ENCODE results near the gene TOMM20.
"Not testable (repeated sequence)": the region's sequence is repeated elsewhere in the genome, so short reads cannot be mapped to it uniquely, and the experiment has no call there.

The TOMM20 gene

DNA sequence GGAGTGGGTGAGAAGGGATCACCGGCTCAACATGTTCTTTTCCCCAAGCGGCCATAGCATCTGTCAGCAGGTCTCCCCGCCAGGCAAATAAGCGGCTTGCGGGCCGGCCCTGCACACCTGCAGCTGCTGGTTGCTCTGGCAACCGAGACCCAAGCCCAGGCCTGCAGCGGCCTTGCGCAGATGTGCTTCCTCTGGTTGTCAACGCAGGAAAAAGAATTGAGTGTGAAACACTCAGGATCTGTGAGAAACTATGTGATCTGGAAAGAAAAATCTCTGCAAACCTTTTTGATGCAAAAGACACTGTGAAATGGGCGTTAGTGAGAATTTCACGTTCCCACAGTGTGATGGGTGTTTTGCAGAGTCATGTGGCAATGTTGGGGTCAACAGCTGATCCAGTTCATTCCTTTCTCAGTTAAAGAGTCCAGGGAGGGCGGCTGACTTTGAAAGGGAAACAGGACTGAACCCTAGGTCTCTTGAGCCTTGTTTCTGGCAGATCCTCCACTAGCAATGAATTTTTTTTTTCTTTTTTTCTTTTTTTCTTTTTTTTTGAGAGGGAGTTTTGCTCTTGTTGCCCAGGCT is 28.4 kb downstream of the TOMM20 start:
- DNase-seq = no peak

DNA sequence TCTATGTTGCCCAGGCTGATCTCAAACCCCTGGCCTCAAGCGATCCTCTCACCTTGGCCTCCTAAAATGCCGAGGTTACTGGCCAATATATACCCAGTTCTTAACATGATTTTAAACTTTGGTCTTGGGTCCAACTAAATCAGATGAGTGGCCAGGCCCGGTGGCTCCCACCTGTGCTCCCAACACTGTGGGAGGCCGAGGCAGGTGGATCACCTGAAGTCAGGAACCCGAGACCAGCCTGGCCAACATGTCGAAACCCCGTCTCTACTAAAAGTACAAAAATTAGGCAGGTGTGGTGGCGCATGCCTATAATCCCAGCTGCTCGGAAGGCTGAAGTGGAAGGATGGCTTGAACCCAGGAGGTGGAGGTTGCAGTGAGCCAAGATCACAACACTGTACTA is 29.6 kb downstream of the TOMM20 start:
- no peak for DNase-seq

DNA sequence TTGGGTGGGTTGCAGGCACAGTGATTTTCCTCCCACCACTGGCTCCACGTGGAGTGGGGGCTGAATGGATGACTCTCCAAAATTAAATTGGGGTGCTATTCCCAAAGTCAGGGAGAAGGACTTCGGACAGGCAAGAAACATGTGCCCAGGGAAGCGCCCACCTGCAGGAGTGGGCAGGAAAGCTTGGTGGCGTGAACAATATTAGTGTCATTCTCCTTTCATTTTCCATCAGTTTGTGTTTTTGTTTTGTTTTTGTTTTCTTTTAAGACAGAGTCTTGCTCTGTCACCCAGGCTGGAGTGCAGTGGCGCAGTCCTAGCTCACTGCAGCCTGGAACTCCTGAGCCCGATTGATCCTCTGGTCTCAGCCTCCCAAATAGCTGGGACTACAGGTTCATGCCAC is 30.1 kb downstream of the TOMM20 start:
- DNase-seq = no peak

DNA sequence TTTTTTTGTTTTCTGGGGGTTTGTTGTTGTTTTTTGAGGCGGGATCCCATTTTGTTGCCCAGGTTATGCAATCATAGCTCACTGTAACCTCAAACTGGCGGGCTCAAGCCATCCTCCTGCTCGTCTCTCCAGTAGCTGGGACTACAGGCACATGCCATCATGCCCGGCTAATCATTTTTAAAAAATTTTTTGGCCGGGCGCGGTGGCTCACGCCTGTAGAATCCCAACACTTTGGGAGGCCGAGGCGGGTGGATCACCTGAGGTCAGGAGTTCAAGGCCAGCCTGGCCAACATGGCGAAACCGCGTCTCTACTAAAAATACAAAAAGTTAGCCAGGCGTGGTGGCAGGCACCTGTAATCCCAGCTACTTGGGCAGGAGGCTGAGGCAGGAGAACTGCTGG is 31.1 kb downstream of the TOMM20 start:
- DNase-seq = not testable (repeated sequence)

DNA sequence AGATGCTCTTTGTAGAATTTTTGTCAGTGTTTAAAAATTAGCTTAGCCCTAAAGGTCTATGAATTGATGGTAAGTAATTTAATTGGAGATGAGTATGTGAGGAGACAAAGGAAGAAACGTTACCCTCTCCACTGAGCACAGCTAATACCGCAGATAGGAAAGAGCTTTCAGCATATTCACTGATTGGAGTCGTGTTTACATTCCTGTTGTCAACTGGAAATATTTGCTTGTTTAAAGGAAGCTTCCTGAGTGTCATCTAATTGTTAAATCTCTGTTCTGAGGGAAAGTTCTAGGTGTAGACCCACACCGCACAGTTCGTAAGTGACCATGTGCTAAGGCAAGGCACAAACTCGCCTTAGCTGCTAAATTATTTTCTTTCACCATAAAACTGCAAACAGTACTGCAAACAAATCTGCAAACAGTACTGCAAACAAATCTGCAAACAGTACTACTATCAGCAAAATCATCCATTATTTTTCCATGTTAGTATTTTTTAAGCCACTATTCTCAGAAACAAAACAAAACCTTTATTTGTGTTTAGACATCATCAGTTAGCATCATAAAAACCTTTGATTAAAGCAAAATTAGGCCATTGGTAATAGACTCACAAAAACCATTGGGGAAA is 32.6 kb downstream of the TOMM20 start:
- DNase-seq = no peak

DNA sequence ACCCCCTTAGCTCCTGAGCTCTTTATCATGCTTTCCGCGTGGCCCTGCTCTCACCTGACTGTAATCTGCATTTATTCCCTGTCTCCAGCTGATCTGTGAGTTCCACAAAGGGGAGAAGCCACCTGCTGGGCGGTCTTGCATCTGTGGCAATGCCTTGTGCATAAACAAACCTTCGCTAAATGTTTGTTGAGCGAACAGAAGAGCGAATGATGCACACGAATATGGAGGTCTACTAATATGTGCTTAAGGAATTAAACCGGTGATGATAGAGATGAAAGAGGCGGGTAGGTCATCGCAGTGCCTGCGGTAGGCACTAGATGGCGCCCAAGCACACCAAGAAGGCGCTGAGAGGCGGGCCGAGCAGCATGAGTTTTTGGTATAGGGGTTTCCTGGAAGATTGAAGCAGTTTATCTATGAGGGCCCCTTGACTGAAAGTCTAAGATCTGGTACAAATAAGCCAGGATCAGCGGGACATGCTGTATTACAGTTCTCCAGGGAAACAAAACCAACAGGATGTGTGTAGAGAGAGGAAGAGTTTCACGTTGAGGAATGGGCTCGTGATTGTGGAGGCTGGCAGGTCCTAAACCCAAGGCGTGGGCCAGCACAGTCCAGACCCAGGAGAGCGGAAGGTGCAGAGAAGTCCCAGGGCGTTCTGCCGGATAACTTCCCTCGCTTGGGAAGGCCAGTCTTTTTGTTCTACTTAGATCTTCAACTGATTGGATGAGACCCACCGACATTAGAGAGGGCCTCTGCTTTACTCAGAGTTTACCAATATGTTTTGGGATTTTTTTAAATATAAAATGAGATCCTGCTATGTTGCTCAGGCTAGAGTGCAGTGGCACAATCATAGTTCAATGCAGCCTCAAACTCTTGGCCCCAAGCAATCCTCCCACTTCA is 34.7 kb downstream of the TOMM20 start:
- DNase-seq = peak; percentile 94

DNA sequence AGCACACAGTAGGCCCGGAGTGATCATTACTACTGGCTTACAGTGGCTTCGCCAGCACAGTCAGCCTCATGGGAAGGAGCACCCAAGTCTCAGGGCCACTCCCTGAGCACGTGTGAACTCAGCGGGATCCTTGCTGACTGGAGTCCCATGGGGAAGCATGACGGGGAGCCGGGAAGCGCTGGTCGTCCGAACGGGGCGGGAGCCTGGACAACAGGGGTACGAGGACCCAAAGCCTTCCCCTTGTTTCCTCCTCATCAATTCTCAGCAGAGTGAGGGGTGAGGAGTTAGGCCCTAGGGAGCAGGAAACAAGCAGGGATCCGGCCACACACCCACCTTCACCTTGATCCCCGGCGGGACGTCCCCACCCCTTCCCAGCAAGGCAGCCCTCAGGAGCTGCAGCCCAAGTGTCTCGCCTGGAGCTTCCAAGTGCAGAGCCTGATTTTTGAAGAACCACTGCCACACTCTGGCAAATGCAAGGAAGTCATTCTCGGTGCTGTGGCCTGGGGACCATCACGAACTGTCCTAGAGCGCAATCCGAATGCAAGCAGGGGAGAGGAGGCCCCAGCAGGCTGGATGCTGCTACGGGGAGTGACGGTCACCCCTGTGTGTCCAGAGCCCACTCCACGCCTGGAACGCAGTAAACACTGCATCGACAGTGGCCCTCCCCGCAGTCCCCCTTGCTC is 35.5 kb downstream of the TOMM20 start:
- DNase-seq = peak; percentile 52

DNA sequence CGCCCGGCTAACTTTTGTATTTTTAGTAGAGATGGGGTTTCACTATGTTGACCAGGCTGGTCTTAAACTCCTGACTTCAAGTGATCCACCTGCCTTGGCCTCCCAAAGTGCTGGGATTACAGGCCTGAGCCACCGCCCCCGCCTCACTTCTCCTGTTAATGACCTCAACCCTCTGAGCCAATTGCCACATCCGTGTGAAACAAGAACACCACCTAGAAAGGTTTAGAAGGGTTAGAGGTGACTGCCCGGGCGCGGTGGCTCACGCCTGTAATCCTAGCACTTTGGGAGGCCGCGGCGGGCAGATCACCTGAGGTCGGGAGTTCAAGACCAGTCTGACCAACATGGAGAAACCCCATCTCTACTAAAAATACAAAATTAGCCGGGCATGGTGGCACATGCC is 36.2 kb downstream of the TOMM20 start:
- not testable (repeated sequence) for DNase-seq

DNA sequence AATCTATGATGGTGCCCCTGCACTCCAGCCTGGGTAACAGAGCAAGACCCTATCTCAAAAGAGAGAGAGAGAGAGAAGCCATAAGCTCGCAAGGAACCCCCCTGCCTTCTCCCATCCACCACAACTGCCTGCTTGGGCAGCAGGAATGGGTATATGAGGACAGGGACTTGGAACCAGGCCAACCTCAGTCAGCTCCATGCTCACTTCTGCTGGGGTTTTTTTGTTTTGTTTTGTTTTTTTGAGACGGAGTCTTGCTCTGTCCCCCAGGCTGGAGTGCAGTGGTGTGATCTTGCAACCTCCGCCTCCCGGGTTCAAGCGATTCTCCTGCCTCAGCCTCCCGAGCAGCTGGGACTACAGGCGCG is 36.6 kb downstream of the TOMM20 start:
- not testable (repeated sequence) for DNase-seq

DNA sequence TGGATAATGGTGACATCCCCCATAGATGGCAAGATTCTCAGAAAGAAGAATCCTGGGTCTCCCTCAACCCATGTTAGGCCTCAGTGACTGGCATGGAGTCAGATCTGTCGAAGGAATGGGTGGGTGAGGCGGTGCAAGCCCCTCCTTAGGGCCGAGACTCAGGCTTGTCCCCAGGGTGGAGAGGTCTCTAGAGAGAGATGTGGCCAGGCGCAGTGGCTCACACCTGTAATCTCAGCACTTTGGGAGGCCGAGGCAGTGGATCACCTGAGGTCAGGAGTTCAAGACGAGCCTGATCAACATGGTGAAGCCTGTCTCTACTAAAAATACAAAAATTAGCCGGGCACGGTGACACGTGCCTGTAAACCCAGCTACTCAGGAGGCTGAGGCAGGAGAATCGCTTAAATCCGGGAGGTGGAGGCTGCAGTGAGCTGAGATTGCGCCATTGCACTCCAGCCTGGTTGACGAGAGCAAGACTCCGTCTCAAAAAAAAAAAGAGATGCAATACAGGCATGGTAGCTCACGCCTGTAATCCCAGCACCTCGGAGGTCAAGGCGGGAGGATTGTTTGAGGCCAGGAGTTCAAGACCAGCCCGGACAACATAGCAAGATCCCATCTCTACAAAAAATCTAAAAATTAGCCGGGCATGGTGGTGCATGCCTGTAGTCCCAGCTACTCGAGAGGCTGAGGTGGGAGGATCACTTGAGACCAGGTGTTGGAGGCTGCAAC is 37.2 kb downstream of the TOMM20 start:
- not testable (repeated sequence) for DNase-seq

DNA sequence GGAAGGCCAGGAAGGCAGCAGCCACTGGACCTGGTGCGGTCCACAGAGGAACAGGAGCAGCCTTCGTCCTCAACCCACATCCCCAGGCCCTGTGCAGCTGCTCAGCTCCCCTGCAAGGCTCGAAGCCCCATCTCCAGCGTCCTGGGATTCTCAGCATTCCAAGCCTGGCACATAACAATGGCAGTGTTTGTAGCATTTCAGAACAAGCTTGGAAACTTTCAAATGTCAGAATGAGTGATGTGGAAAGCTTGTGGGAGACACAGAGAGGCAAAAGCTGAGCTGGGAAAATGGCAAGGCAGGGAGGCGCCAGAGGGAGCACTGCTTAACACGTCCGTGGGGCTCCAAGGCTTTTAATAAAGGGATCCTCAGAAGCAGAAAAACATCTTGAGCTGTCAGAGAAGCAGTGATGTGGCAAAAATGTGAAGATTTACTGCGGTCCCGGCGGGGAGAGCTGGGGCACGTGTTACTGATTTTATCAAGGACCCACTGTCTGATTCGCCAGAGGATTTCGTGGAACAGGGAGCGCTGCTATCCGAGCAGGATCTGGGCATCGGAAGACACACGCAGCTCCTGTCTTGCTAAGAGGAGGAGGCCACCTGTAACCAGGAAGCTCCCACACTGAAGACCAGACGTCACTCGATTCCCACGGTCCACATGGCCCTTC is 38.1 kb downstream of the TOMM20 start:
- peak; percentile 77 for DNase-seq

DNA sequence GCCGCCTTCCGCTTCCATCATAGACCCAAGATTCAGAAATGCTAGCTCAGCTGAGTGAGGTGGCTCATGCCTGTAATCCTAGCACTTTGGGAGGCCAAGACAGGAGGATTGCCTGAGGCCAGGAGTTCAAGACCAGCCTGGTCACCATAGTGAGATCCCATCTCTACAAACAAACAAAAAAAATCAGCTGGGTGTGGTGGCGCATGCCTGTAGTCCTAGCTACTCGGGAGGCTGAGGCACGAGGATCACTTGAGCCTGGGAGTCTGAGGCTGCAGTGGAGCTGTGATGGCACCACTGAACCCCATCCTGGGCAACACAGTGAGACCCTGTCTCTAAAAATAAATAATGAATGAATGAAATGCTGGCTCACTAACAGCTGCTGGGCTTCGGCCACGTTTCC is 39.7 kb downstream of the TOMM20 start:
- no peak for DNase-seq

DNA sequence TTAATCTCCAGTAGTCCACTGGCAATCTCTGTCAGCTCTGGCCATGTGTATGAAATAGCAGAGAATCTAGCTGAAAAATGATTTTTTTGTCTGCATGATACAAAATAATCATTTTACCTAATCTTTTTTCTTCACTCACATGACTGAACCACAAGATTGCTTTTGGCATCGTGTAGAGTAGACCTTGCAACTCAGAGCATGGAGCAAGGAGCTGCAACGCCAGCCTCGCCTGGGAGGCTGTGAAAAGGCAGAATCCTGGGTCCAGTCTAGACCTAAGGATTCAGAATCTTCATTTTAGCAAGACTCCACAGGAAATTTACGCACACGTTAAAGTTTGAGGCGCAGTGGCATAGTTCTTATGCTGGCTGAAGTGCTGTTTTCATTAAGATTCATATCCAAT is 40.2 kb downstream of the TOMM20 start:
- peak; percentile 38 for DNase-seq

DNA sequence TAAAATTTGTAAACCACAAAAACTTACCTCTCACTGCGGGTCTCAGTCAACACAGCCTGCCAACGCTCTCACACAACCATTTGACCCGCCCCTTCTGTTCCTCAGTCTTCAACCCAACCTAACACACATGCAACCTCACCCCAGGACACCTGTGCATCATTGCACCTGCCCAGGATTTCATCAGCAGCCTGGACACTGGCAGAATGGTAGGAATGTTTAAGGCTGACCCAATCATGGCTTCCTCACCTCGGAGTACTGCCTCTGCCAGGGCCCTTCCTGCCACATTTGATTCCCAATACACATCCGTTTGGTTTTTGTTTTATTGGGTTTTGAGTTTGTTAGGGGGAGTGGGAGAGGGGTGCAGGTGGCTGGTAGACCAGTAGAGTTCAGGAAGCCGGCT is 40.7 kb downstream of the TOMM20 start:
- DNase-seq = no peak

DNA sequence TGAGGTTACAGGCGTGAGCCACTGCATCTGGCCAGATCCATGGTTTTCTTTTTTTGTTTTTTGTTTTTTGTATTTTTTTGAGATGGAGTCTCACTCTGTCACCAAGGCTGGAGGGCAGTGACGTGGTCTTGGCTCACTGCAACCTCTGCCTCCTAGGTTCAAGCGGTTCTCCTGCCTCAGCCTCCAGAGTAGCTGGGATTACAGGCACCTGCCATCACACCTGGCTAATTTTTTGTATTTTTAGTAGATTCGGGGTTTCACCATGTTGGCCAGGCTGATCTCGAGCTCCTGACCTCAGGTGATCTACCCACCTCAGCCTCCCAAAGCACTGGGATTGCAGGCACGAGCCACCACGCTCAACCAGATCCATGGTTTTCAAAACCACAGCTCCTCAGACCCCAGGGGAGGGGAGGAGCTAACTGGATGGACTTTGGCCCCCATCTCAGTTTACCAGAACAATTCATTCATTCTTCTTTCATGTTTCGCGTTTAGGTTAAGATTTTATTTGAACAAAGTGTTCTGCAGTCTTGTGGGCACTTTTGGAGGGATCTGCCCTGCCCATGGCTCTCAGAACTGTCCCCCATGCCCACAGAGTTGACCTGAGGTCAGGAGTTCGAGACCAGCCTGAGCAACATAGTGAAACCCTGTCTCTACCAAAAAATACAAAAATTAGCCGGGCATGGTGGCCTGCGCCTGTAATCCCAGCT is 43.1 kb downstream of the TOMM20 start:
- not testable (repeated sequence) for DNase-seq

DNA sequence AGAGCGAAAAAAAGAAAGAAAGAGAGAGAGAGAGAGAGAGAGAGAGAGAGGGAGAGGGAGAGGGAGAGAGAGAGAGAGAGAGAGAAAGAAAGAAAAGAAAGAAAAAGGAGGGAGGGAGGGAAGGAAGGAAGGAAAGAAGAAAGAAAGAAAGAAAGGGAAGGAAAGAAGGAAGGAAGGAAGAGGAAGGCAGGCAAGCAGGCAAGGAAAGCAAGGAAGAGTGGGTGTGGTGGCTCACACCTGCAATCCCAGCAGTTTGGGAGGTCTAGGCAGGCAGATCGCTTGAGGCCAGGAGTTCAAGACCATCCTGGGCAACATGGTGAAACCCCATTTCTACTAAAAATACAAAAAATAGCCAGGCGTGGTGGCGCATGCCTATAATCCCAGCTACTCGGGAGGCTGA is 47.8 kb downstream of the TOMM20 start:
- not testable (repeated sequence) for DNase-seq

DNA sequence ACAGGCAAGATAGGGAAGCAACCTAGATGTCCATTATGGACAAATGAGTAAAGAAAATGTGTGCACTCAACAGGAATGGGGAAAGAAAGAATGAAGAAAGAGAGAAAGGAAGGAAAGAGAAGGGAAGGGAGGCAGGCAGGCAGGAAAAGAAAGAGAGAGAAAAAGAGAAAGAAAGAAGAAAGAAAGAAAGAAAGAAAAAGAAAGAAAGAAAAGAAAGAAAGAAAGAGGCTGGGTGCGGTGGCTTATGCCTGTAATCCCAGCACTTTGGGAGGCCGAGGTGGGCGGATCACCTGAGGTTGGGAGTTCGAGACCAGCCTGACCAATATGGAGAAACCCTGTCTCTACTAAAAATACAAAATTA is 48.4 kb downstream of the TOMM20 start:
- DNase-seq = not testable (repeated sequence)

DNA sequence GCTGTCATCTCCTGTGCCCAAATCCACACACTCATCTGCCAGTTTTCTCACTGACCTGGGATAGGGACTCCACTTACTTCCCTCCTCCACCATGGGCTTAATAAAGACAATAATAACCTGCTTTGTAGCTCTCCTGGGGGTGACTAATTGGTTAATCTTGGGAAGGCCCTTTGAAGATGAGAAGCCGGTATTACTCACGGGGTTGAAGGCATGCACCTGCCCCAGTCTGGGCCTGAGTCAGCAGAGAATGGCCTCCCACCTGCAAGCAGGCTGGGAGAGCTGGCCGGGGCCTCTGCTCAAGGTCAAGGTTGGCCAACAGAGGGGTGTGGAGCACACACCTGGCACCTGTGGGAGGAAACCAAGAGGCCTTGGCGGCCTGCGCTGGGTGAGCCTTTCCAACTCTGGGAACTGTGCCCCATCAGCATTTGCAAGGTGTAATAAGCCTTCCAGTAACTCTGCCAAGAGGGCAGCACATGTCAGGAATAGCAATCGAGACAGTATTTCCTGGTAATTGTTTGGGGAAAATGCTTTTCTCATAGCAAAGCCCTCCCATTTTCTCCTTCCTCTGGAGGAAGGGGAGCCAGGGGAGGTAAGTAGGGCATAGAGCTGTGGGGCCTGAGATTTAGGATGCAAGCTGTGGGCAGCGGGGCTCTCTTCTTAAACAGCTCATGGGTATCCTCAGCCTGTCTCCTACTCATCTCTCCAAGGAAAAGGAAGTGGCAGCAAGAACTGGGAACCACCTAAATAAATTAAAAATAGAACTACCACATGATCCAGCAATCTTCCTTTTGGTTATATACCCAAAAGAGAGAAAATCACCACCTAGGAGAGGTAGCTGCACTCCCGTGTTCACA is 49.0 kb downstream of the TOMM20 start:
- DNase-seq = no peak

DNA sequence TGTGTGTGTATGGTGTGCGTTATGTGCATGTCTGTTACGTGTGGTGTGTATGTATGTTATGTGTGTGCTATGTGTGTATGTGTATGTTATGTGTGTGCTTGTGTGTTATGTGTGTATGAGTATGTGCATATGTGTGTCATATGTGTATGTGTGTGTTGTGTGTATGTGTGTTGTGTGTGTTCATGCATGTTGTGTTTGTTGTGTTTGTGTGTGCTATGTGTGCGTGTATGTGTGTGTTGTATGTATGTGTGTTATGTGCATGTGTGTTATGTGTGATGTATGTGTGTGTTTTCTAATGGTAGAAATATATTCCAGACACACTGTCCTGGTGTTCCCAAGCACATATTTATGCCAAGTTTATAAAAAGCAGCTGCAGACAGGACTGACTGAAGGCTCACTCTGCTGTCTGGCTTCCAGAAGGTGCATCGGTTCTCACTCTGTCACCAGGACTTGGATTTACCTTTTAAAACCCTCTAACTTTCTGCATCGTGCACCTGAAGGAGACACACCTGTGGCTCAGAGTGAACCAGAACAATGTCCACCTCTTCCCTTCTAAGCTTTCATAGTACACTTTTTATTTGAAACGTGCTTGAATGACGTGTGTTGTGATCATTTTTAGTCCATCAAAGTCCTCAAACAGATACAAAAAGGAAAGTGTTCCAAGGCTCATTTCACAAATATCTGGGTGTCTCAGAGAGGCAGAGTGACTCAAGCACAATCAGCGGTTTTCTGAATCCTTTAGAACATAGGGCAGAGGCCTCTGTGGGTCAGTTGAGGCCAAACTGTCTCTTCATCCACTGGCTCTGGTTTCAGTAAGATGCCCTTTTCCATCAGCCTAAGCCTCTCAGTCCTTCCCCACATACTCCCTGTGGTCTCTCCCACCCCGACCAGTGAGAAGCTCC is 49.9 kb downstream of the TOMM20 start:
- DNase-seq = no peak
